Stomach (tissue), 4 donors: ENCODE results near the gene NXN.

ENCODE experiments used
- CTCF ChIP-seq, 7 experiments: fragments of 450-650 bp in 4 of 7; fragments of 200-600 bp in 3 of 7; sonication (generic) in 3 of 7; IDR thresholded peaks; one replicate each; pipeline ENCODE4 v1.5.1; 2016 to 2019; ENCODE audit warnings: antibody characterized with exemption in 7 of 7, control low read depth in 2 of 7, mild to moderate bottlenecking in 1 of 7
- EP300 ChIP-seq: sonication (generic); formaldehyde crosslinking; IDR thresholded peaks from one replicate; pipeline ENCODE4 v1.6.1; 2017; ENCODE audit warnings: antibody characterized with exemption
- POLR2A ChIP-seq, 4 donors: fragments of 450-650 bp; IDR thresholded peaks; one replicate each; pipeline ENCODE4 v1.6.1; 2016; ENCODE audit warnings: antibody characterized with exemption in 4 of 4, control low read depth in 2 of 4, mild to moderate bottlenecking in 1 of 4, moderate library complexity in 1 of 4

GRCh38 chr17:794876-795275 is 184.7 kb downstream of the NXN start:
- TF ChIP-seq POLR2A (IDR thresholded peaks at IDR 0.05) (no peak), CTCF (IDR thresholded peaks at IDR 0.05) (peak in 6 of 7 experiments; percentile 40 to 93 (median 78)), EP300 (no peak)
